Measurements from ENCODE around the gene SPRR2F. TPM values are rescaled to one million over a fixed set of nuclear protein-coding genes. Genes with fewer than 3 reads are reported as not detected.
"Not testable (repeated sequence)": the region's sequence is repeated elsewhere in the genome, so short reads cannot be mapped to it uniquely, and the experiment has no call there.

The SPRR2F gene
- under 1 TPM in 1 of 4 donors, not detected in 3; 0.10 TPM for polyA plus RNA-seq
- long read RNA-seq, donor 1, result 0 reads
- long read RNA-seq, donor 2, result 0 reads
- long read RNA-seq, donor 3, result 0 reads
- long read RNA-seq, donor 4, result 0 reads
- long read RNA-seq, donor 5, result 0 reads
- long read RNA-seq, donor 6, result 0 reads
- long read RNA-seq, donor 7, result 0 reads
- long read RNA-seq, donor 8, result 0 reads
- long read RNA-seq, donor 9, result 0 reads
- long read RNA-seq, donor 10, result 0 reads

GRCh38 chr1:153113416-153113815 is at the start of gene SPRR2F:
TSS of gene SPRR2F (minus strand) at chr1:153113516. CDS start at chr1:153112733, 783 bp downstream.
- WGBS, 3 donors, result 72 to 83% (median 80%) methylated on average over 3 of the region's 3 CpGs
- Histone ChIP-seq H3K36me3 (ENCODE audit: control insufficient read depth in 3 of 3, insufficient read depth in 2 of 3, low read depth in 1 of 3, low read length in 3 of 3) (no peaks in the 10 kb centered on the region), H3K27me3 (ENCODE audit: control insufficient read depth in 3 of 3, insufficient read depth in 3 of 3, low read length in 3 of 3) (no peaks in the 10 kb centered on the region), H3K4me3 (ENCODE audit: low read depth in 1 of 3, low read length in 3 of 3) (no peak within 1 kb of the TSS), H3K9me3 (ENCODE audit: control insufficient read depth in 2 of 2, insufficient read depth in 1 of 2, low read depth in 1 of 2, low read length in 1 of 2) (no peaks in the 10 kb centered on the region), H3K4me1 (ENCODE audit: control insufficient read depth in 3 of 3, insufficient read depth in 2 of 3, low read depth in 1 of 3, low read length in 2 of 3) (no peaks in the 10 kb centered on the region), H3K27ac (ENCODE audit: low read depth in 1 of 3, low read length in 2 of 3) (no peak within 1 kb of the TSS)
- DNase-seq (no peak), FAIRE-seq (no peak)

- peaks cover 0 to 11% of the 10 kb centered on the region in 2 donors for H3K9me3 ChIP-seq (ENCODE audit: control insufficient read depth in 2 of 2, insufficient read depth in 1 of 2, low read depth in 1 of 2, low read length in 1 of 2)
- FAIRE-seq (no peak), DNase-seq (no peak)
- WGBS, 3 donors, result 81 to 93% (median 85%) methylated on average over 2 of the region's 2 CpGs
- no peak overlapping the region for H3K27ac ChIP-seq (ENCODE audit: low read depth in 1 of 3, low read length in 2 of 3)
- no peaks in the 10 kb centered on the region for H3K4me1 ChIP-seq (ENCODE audit: control insufficient read depth in 3 of 3, insufficient read depth in 2 of 3, low read depth in 1 of 3, low read length in 2 of 3)
- H3K4me3 ChIP-seq (ENCODE audit: low read depth in 1 of 3, low read length in 3 of 3), result no peak overlapping the region
- H3K27me3 ChIP-seq (ENCODE audit: control insufficient read depth in 3 of 3, insufficient read depth in 3 of 3, low read length in 3 of 3), result no peaks in the 10 kb centered on the region
- H3K36me3 ChIP-seq (ENCODE audit: control insufficient read depth in 3 of 3, insufficient read depth in 2 of 3, low read depth in 1 of 3, low read length in 3 of 3), result no peaks in the 10 kb centered on the region
Measured at GRCh38 chr1:153155541-153155940, 42.2 kb upstream of the SPRR2F start.

GRCh38 chr1:153152481-153152880 is 39.2 kb upstream of the SPRR2F start:
- no peak for FAIRE-seq
- no peak overlapping the region for H3K4me3 ChIP-seq (ENCODE audit: low read depth in 1 of 3, low read length in 3 of 3)
- WGBS, 3 donors, result 62 to 74% (median 63%) methylated on average over 3 of the region's 3 CpGs

GRCh38 chr1:153150846-153151245 is 37.5 kb upstream of the SPRR2F start, which contains the start of gene SPRR2G:
TSS of gene SPRR2G (minus strand) at chr1:153150890. CDS start at chr1:153150110, 780 bp downstream.
- Histone ChIP-seq H3K27ac (ENCODE audit: low read depth in 1 of 3, low read length in 2 of 3) (no peak within 1 kb of the TSS), H3K4me1 (ENCODE audit: control insufficient read depth in 3 of 3, insufficient read depth in 2 of 3, low read depth in 1 of 3, low read length in 2 of 3) (no peaks in the 10 kb centered on the region), H3K4me3 (ENCODE audit: low read depth in 1 of 3, low read length in 3 of 3) (no peak within 1 kb of the TSS), H3K36me3 (ENCODE audit: control insufficient read depth in 3 of 3, insufficient read depth in 2 of 3, low read depth in 1 of 3, low read length in 3 of 3) (no peaks in the 10 kb centered on the region), H3K9me3 (ENCODE audit: control insufficient read depth in 2 of 2, insufficient read depth in 1 of 2, low read depth in 1 of 2, low read length in 1 of 2) (no peaks in the 10 kb centered on the region), H3K27me3 (ENCODE audit: control insufficient read depth in 3 of 3, insufficient read depth in 3 of 3, low read length in 3 of 3) (no peaks in the 10 kb centered on the region)
- DNase-seq (no peak), FAIRE-seq (no peak)
- WGBS, 3 donors, result 32 to 71% (median 58%) methylated on average over 1 of the region's 1 CpG

More at GRCh38 chr1:153152481-153152880, 39.2 kb upstream of the SPRR2F start:
- no peaks in the 10 kb centered on the region for H3K4me1 ChIP-seq (ENCODE audit: control insufficient read depth in 3 of 3, insufficient read depth in 2 of 3, low read depth in 1 of 3, low read length in 2 of 3)
- DNase-seq, result no peak
- no peaks in the 10 kb centered on the region for H3K9me3 ChIP-seq (ENCODE audit: control insufficient read depth in 2 of 2, insufficient read depth in 1 of 2, low read depth in 1 of 2, low read length in 1 of 2)
- H3K36me3 ChIP-seq (ENCODE audit: control insufficient read depth in 3 of 3, insufficient read depth in 2 of 3, low read depth in 1 of 3, low read length in 3 of 3), result no peaks in the 10 kb centered on the region
- H3K27me3 ChIP-seq (ENCODE audit: control insufficient read depth in 3 of 3, insufficient read depth in 3 of 3, low read length in 3 of 3), result no peaks in the 10 kb centered on the region
- no peak overlapping the region for H3K27ac ChIP-seq (ENCODE audit: low read depth in 1 of 3, low read length in 2 of 3)

- no peaks in the 10 kb centered on the region for H3K9me3 ChIP-seq (ENCODE audit: control insufficient read depth in 2 of 2, insufficient read depth in 1 of 2, low read depth in 1 of 2, low read length in 1 of 2)
- WGBS, 3 donors, result 80 to 88% (median 86%) methylated on average over 3 of the region's 3 CpGs
- no peak for DNase-seq
- no peak for FAIRE-seq
- no peaks in the 10 kb centered on the region for H3K36me3 ChIP-seq (ENCODE audit: control insufficient read depth in 3 of 3, insufficient read depth in 2 of 3, low read depth in 1 of 3, low read length in 3 of 3)
- no peak overlapping the region for H3K27ac ChIP-seq (ENCODE audit: low read depth in 1 of 3, low read length in 2 of 3)
- H3K4me1 ChIP-seq (ENCODE audit: control insufficient read depth in 3 of 3, insufficient read depth in 2 of 3, low read depth in 1 of 3, low read length in 2 of 3), result no peaks in the 10 kb centered on the region
- H3K4me3 ChIP-seq (ENCODE audit: low read depth in 1 of 3, low read length in 3 of 3), result no peak overlapping the region
- no peaks in the 10 kb centered on the region for H3K27me3 ChIP-seq (ENCODE audit: control insufficient read depth in 3 of 3, insufficient read depth in 3 of 3, low read length in 3 of 3)
Measured at GRCh38 chr1:153141377-153141776, 28.1 kb upstream of the SPRR2F start.

- WGBS, 3 donors, result 53 to 78% (median 70%) methylated on average over 3 of the region's 3 CpGs
- Histone ChIP-seq H3K27me3 (ENCODE audit: control insufficient read depth in 3 of 3, insufficient read depth in 3 of 3, low read length in 3 of 3) (no peaks in the 10 kb centered on the region), H3K27ac (ENCODE audit: low read depth in 1 of 3, low read length in 2 of 3) (no peak overlapping the region), H3K9me3 (ENCODE audit: control insufficient read depth in 2 of 2, insufficient read depth in 1 of 2, low read depth in 1 of 2, low read length in 1 of 2) (no peaks in the 10 kb centered on the region), H3K4me3 (ENCODE audit: low read depth in 1 of 3, low read length in 3 of 3) (no peak overlapping the region), H3K36me3 (ENCODE audit: control insufficient read depth in 3 of 3, insufficient read depth in 2 of 3, low read depth in 1 of 3, low read length in 3 of 3) (no peaks in the 10 kb centered on the region), H3K4me1 (ENCODE audit: control insufficient read depth in 3 of 3, insufficient read depth in 2 of 3, low read depth in 1 of 3, low read length in 2 of 3) (no peaks in the 10 kb centered on the region)
- DNase-seq, result no peak
- FAIRE-seq, result no peak
Measured at GRCh38 chr1:153140484-153140883, 27.2 kb upstream of the SPRR2F start.

GRCh38 chr1:153133743-153134142 is 20.4 kb upstream of the SPRR2F start:
- DNase-seq, result no peak
- H3K27ac ChIP-seq (ENCODE audit: low read depth in 1 of 3, low read length in 2 of 3), result no peak overlapping the region
- WGBS, 3 donors, result 42 to 71% (median 49%) methylated on average over 2 of the region's 2 CpGs
- no peaks in the 10 kb centered on the region for H3K27me3 ChIP-seq (ENCODE audit: control insufficient read depth in 3 of 3, insufficient read depth in 3 of 3, low read length in 3 of 3)
- H3K36me3 ChIP-seq (ENCODE audit: control insufficient read depth in 3 of 3, insufficient read depth in 2 of 3, low read depth in 1 of 3, low read length in 3 of 3), result no peaks in the 10 kb centered on the region
- no peak overlapping the region for H3K4me3 ChIP-seq (ENCODE audit: low read depth in 1 of 3, low read length in 3 of 3)
- H3K4me1 ChIP-seq (ENCODE audit: control insufficient read depth in 3 of 3, insufficient read depth in 2 of 3, low read depth in 1 of 3, low read length in 2 of 3), result no peaks in the 10 kb centered on the region
- H3K9me3 ChIP-seq (ENCODE audit: control insufficient read depth in 2 of 2, insufficient read depth in 1 of 2, low read depth in 1 of 2, low read length in 1 of 2), result no peaks in the 10 kb centered on the region
- no peak for FAIRE-seq

GRCh38 chr1:153133267-153133666 is 20.0 kb upstream of the SPRR2F start:
- no peak for DNase-seq
- H3K4me3 ChIP-seq (ENCODE audit: low read depth in 1 of 3, low read length in 3 of 3), result no peak overlapping the region
- H3K4me1 ChIP-seq (ENCODE audit: control insufficient read depth in 3 of 3, insufficient read depth in 2 of 3, low read depth in 1 of 3, low read length in 2 of 3), result no peaks in the 10 kb centered on the region
- no peaks in the 10 kb centered on the region for H3K36me3 ChIP-seq (ENCODE audit: control insufficient read depth in 3 of 3, insufficient read depth in 2 of 3, low read depth in 1 of 3, low read length in 3 of 3)
- no peak overlapping the region for H3K27ac ChIP-seq (ENCODE audit: low read depth in 1 of 3, low read length in 2 of 3)
- WGBS, 3 donors, result 43 to 90% (median 80%) methylated on average over 1 of the region's 1 CpG
- H3K27me3 ChIP-seq (ENCODE audit: control insufficient read depth in 3 of 3, insufficient read depth in 3 of 3, low read length in 3 of 3), result no peaks in the 10 kb centered on the region
- FAIRE-seq, result no peak
- H3K9me3 ChIP-seq (ENCODE audit: control insufficient read depth in 2 of 2, insufficient read depth in 1 of 2, low read depth in 1 of 2, low read length in 1 of 2), result no peaks in the 10 kb centered on the region

- H3K4me3 ChIP-seq (ENCODE audit: low read depth in 1 of 3, low read length in 3 of 3); FAIRE-seq; H3K9me3 ChIP-seq (ENCODE audit: control insufficient read depth in 2 of 2, insufficient read depth in 1 of 2, low read depth in 1 of 2, low read length in 1 of 2); H3K27me3 ChIP-seq (ENCODE audit: control insufficient read depth in 3 of 3, insufficient read depth in 3 of 3, low read length in 3 of 3); H3K4me1 ChIP-seq (ENCODE audit: control insufficient read depth in 3 of 3, insufficient read depth in 2 of 3, low read depth in 1 of 3, low read length in 2 of 3); H3K27ac ChIP-seq (ENCODE audit: low read depth in 1 of 3, low read length in 2 of 3); DNase-seq; H3K36me3 ChIP-seq (ENCODE audit: control insufficient read depth in 3 of 3, insufficient read depth in 2 of 3, low read depth in 1 of 3, low read length in 3 of 3): not testable (repeated sequence)
- WGBS, 3 donors, result 84 to 89% (median 86%) methylated on average over 4 of the region's 4 CpGs
Measured at GRCh38 chr1:153128688-153129087, 15.4 kb upstream of the SPRR2F start.

Data from small intestine (tissue), 16 donors.